HG02759 (cell line): ENCODE measurements around the gene SARM1.
"Not testable (repeated sequence)": the region's sequence is repeated elsewhere in the genome, so short reads cannot be mapped to it uniquely, and the experiment has no call there.

Experiments
- ATAC-seq: cut with Tn5 transposase; IDR thresholded peaks from one replicate; pipeline ENCODE4 v1.9.1; 2021; ENCODE audit warnings: mild to moderate bottlenecking, moderate library complexity; ENCODE audit not compliant: unreplicated experiment

The SARM1 gene

GRCh38 chr17:28413804-28414203 is 42.3 kb downstream of the SARM1 start:
- no peak for ATAC-seq

DNA sequence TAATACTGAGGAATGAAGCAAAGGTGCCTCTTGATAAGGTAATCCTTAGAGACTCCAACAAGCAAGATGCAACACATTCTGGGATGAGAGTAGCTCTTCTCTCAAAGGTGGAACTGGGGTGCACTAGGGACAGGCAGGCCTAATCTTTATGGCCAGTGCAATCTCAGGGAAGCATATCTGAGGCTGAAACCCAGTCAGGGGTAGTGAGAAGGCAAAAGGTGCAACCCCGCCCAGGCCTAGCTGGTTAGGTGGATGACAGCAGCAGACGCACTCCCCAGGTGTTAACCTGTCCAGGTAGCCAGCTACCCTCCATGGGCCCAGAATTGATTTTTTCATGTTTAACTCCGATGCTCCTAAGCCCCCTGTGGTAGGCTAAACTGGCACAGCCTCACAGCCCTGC is 44.4 kb downstream of the SARM1 start:
- ATAC-seq = no peak

GRCh38 chr17:28416703-28417311 is 45.3 kb downstream of the SARM1 start:
- no peak for ATAC-seq

DNA sequence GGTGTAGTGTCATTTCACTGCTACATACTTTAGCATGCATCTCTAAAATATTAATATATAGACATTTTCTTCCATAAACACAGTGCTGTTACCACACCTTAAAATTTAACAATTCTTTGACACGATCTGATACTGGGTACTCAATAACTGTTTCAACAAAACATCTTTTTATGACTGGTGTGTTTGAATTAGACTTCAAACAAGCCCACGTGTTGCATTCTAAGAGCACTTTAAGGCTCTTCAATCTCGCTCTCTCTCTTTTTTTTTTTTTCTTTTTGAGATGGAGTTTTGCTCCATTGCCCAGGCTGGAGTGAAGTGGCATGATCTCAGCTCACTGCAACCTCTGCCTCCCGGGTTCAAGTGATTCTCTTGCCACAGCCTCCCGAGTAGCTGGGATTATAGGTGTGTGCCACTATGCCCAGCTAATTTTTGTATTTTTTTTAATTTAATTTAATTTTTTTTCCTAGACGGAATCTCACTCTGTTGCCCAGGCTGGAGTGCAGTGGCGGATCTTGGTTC is 50.4 kb downstream of the SARM1 start:
- ATAC-seq = no peak

GRCh38 chr17:28425206-28425605 is 53.7 kb downstream of the SARM1 start:
- ATAC-seq = no peak

DNA sequence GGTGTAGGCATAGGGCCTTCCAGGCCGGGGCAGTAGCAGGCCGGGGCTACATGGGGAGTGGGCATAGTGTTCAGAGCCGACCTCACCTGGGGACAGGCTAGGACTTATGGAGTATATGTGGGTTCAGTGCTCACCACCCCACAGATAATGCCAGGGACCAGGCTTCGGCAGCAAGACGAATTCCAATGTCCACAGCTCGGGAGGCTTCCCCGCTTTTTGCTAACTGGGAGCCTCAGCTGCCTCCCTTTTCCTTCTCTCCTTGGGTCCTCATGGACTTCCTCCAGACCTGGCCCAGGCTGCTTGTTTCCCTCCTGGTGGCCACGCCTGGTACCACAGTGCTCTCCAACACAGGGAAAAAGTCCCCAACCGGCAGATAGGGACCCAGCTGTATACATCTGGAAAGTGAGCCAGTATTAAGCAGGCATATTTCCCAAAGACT is 54.6 kb downstream of the SARM1 start:
- no peak for ATAC-seq

GRCh38 chr17:28427371-28427770 is 55.9 kb downstream of the SARM1 start:
- no peak for ATAC-seq

GRCh38 chr17:28427982-28428381 is 56.5 kb downstream of the SARM1 start:
- ATAC-seq = not testable (repeated sequence)

GRCh38 chr17:28433721-28434120 is 62.2 kb downstream of the SARM1 start:
- no peak for ATAC-seq

DNA sequence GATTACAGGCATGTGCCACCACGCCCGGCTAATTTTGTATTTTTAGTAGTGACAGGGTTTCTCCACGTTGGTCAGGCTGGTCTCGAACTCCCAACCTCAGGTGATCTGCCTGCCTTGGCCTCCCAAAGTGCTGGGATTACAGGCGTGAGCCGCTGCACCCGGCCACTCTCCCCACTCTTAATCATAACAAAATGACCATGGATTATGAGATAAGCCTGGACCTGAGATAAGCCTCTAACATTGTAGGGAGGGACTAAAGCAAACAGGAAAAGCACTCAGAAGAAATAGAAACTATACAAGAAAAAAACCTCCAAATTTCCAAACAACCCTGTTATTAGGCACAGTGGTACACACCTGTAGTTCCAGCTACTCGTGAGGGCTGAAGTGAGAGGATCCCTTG is 62.8 kb downstream of the SARM1 start:
- ATAC-seq = not testable (repeated sequence)

DNA sequence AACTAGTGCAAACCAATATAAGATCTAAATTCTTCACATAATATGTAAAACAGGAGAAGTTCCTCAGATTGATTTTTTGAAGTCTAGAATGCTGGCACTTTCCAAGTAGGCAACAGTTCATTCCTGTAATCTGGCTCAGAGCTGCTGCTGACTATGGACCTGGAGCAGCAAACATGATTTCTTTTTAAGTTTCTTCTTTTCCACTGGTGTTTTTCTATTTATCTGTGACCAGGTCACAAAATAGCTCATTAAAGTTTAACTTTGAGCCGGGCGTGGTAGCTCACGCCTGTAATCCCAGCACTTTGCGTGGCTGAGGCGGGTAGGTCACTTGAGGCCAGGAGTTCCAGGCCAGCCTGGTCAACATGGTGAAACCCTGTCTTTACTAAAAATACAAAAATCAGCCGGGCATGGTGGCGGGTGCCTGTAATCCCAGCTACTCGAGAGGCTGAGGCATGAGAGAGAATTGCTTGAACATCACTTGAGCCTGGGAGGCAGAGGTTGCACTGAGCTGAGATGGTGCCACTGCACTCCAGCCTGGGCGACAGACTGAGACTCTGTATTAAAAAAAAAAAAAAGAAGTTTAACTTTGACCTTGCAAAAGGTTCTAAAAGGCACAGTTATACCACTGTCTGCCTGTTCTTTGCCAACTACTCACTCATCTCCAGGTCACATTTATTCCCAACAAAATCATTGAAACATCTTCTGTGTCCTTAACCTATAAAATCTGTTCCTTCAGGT is 72.6 kb downstream of the SARM1 start:
- ATAC-seq = no peak

GRCh38 chr17:28446716-28447395 is 75.4 kb downstream of the SARM1 start:
- ATAC-seq = no peak

DNA sequence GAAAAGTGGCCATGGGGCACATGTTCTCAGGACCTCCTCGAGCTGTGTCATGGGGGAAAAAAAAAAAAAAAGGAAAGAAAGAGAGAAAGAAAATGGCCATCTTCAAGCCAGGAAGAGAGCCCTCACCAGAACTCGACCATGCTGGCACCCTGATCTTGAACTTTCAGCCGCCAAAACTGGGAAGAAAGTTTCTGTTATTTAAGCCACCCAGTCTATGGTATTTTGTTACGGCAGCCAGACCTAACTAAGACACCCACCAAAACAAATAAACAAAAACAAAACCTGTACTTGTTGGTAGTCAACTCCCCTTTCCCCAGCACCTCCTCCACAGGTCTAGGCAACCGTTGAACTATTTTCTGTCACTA is 75.9 kb downstream of the SARM1 start:
- no peak for ATAC-seq

GRCh38 chr17:28449859-28450258 is 78.4 kb downstream of the SARM1 start:
- ATAC-seq = no peak
